ENCODE results near the gene GJC1. TPM values are rescaled to one million over a fixed set of nuclear protein-coding genes. Genes with fewer than 3 reads are reported as not detected.

The GJC1 gene
- total RNA-seq, 1 donor from 2014 or later = 76.9 TPM

DNA sequence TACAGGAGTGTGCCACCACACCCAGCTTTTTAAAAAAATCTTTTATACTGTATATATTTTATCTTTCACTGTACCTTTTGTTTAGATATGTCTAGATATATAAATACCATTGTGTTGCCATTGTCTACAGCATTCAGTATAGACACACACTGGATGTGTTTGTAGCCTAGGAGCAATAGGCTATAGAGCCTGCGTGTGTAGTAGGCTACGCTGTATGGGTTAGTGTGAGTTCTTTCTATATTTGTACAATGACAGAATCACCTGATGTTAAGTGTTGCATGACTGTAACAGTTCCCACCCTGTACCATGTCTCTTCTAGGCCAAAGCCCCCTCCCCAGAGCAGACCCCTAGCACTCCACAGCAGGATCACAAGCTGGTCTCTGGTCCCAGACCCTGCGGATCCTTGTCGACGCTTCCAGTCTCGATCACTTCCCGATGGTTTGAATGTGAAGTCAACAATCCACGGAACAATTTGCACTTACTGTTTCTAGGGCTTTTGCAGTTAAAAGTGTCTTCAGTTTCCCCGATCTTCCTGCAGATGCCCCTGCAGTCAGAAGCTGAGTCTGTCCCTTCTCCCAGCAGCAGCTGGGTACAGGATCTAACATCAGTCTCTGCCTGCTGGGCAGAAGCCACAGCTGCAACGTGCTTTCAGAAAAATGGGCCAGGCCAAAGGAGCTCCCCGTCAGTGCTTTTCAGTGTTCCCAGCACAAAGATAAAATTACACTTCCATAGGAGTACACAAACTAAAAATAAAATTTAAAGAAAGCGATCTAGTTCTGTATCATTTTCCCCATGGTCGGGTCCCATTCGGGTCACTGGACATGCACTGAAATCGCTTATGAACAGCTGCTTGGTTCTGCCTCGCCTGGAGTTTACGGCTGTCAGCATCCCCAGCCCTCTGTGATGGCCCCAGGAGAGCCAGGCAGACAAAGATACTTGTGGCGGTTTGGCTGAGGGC is 35.9 kb downstream of the GJC1 start:
- no peak overlapping the region for H3K4me2 ChIP-seq
- H2AFZ ChIP-seq (replicated peaks) = no peak overlapping the region
- H3K4me1 ChIP-seq = no peaks in the 10 kb centered on the region
- no peaks in the 10 kb centered on the region for H3K79me2 ChIP-seq (ENCODE audit: low read depth)
- H3K9me3 ChIP-seq (ENCODE audit: low read depth) = no peaks in the 10 kb centered on the region
- H4K20me1 ChIP-seq (ENCODE audit: low read depth) = peaks cover 18% of the 10 kb centered on the region
- Mint-ChIP-seq H3K4me3 (peak overlapping the region; percentile 20), H3K36me3 (peaks cover 10% of the 10 kb centered on the region), H3K27ac (peak overlapping the region; percentile 89), H3K9me3 (no peaks in the 10 kb centered on the region), H3K27me3 (ENCODE audit: insufficient read depth, low read depth) (peaks cover 2% of the 10 kb centered on the region), H3K4me1 (peaks cover 21% of the 10 kb centered on the region)
- no peak for DNase-seq (ENCODE audit: low spot score)
- peak overlapping the region; percentile 51 for H3K27ac ChIP-seq
- no peak overlapping the region for H3K9ac ChIP-seq
- H3K36me3 ChIP-seq = no peaks in the 10 kb centered on the region
- H3F3A ChIP-seq (ENCODE audit: low read depth) = peaks cover 41% of the 10 kb centered on the region
- no peak for TF ChIP-seq EZH2phosphoT487 (IDR thresholded peaks at IDR 0.05)
- TF ChIP-seq EZH2 (IDR thresholded peaks at IDR 0.05) = no peak
- TF ChIP-seq, protein P1, sequence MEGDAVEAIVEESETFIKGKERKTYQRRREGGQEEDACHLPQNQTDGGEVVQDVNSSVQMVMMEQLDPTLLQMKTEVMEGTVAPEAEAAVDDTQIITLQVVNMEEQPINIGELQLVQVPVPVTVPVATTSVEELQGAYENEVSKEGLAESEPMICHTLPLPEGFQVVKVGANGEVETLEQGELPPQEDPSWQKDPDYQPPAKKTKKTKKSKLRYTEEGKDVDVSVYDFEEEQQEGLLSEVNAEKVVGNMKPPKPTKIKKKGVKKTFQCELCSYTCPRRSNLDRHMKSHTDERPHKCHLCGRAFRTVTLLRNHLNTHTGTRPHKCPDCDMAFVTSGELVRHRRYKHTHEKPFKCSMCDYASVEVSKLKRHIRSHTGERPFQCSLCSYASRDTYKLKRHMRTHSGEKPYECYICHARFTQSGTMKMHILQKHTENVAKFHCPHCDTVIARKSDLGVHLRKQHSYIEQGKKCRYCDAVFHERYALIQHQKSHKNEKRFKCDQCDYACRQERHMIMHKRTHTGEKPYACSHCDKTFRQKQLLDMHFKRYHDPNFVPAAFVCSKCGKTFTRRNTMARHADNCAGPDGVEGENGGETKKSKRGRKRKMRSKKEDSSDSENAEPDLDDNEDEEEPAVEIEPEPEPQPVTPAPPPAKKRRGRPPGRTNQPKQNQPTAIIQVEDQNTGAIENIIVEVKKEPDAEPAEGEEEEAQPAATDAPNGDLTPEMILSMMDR (IDR thresholded peaks at IDR 0.05) = no peak
- no peaks in the 10 kb centered on the region for H3K27me3 ChIP-seq
- H3K4me3 ChIP-seq = no peak overlapping the region

DNA sequence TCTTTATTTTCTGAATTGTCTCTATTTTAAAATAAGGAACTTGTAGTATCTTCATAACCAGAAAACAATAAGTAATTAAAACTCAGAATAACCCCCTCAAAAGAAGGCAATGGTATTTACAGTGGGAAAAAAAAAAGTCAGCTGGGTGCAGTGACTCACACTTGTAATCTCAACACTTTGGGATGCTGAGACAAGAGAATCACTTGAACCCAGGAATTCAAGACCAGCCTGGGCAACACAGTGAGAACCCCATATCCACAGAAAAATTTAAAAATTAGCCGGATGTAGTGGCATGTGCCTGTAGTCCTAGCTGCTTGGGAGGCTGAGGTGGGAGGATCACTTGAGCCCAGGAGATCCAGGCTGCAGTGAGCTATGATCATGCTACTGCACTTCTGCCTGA is 37.8 kb downstream of the GJC1 start:
- Histone ChIP-seq H3K4me2 (no peak overlapping the region), H3K9ac (no peak overlapping the region), H3K9me3 (ENCODE audit: low read depth) (no peaks in the 10 kb centered on the region), H3K27ac (no peak overlapping the region), H3K4me3 (no peak overlapping the region), H3K36me3 (no peaks in the 10 kb centered on the region), H3K27me3 (no peaks in the 10 kb centered on the region), H3F3A (ENCODE audit: low read depth) (peaks cover 27% of the 10 kb centered on the region), H3K79me2 (ENCODE audit: low read depth) (no peaks in the 10 kb centered on the region), H4K20me1 (ENCODE audit: low read depth) (peaks cover 6% of the 10 kb centered on the region), H2AFZ (replicated peaks) (no peak overlapping the region), H3K4me1 (no peaks in the 10 kb centered on the region)
- TF ChIP-seq EZH2phosphoT487 (IDR thresholded peaks at IDR 0.05) (no peak), EZH2 (IDR thresholded peaks at IDR 0.05) (no peak)
- TF ChIP-seq, protein P1 (IDR thresholded peaks at IDR 0.05) = no peak
- no peak for DNase-seq (ENCODE audit: low spot score)
- Mint-ChIP-seq H3K27me3 (ENCODE audit: insufficient read depth, low read depth) (peaks cover 3% of the 10 kb centered on the region), H3K9me3 (no peaks in the 10 kb centered on the region), H3K4me3 (no peak overlapping the region), H3K27ac (no peak overlapping the region), H3K36me3 (peaks cover 3% of the 10 kb centered on the region), H3K4me1 (peaks cover 21% of the 10 kb centered on the region)

DNA sequence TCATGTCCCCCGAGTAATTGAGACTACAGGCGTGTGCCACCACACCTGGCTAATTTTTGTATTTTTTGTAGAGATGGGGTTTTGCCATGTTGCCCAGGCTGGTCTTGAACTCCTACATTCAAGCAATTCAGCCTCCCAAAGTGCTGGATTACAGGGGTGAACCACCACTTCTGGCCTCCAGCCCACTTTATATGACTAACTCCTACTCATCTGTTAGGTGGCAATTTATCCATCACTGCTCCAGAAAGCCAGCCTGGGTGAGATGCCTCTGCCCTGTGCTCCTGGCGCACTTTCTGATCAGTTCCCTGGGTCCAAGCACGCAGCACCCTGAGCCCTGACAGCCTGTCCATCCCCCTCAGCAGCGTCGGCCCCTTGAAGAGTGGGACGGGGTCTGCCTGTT is 41.9 kb downstream of the GJC1 start:
- H3K9me3 ChIP-seq (ENCODE audit: low read depth) = no peaks in the 10 kb centered on the region

More for the DNA sequence above, 41.9 kb downstream of the GJC1 start:
- no peaks in the 10 kb centered on the region for H3F3A ChIP-seq (ENCODE audit: low read depth)
- H3K36me3 ChIP-seq = no peaks in the 10 kb centered on the region
- H3K27me3 ChIP-seq = no peaks in the 10 kb centered on the region
- H3K27ac ChIP-seq = no peak overlapping the region
- no peak overlapping the region for H2AFZ ChIP-seq (replicated peaks)
- Mint-ChIP-seq H3K4me1 (peaks cover 3% of the 10 kb centered on the region), H3K27me3 (ENCODE audit: insufficient read depth, low read depth) (peaks cover 3% of the 10 kb centered on the region), H3K27ac (no peak overlapping the region), H3K4me3 (no peak overlapping the region), H3K36me3 (no peaks in the 10 kb centered on the region), H3K9me3 (no peaks in the 10 kb centered on the region)
- TF ChIP-seq EZH2phosphoT487 (IDR thresholded peaks at IDR 0.05) = no peak
- TF ChIP-seq, protein P1 (IDR thresholded peaks at IDR 0.05) = no peak
- TF ChIP-seq EZH2 (IDR thresholded peaks at IDR 0.05) = no peak
- H3K4me2 ChIP-seq = no peak overlapping the region
- H3K9ac ChIP-seq = no peak overlapping the region
- DNase-seq (ENCODE audit: low spot score) = no peak
- no peaks in the 10 kb centered on the region for H3K4me1 ChIP-seq
- H3K4me3 ChIP-seq = no peak overlapping the region
- H3K79me2 ChIP-seq (ENCODE audit: low read depth) = no peaks in the 10 kb centered on the region
- H4K20me1 ChIP-seq (ENCODE audit: low read depth) = no peaks in the 10 kb centered on the region

All from neural progenitor cell (in vitro differentiated cells).